Osteoblast (primary cell): ENCODE data around the gene ZNF320. TPM values are rescaled to one million over a fixed set of nuclear protein-coding genes. Genes with fewer than 3 reads are reported as not detected.
A peak's percentile ranks its signal among the peaks of the same experiment; 100 is the strongest.

Experiments used
- DNase-seq: peaks from one replicate; pipeline ENCODE4 v3.0.0; 2011; ENCODE audit warnings: low spot score, mixed read lengths; ENCODE audit not compliant: insufficient read length; ENCODE audit errors: missing footprints
- H2AFZ ChIP-seq: 2 replicates; pipeline ENCODE4 v1.6.0; 2011; ENCODE audit warnings: mild to moderate bottlenecking, low read length
- H3K27ac ChIP-seq: 2 replicates; pipeline ENCODE4 v1.5.1; 2011; ENCODE audit warnings: mild to moderate bottlenecking, low read depth, low read length, moderate library complexity
- H3K27me3 ChIP-seq: 2 replicates; pipeline ENCODE4 v1.6.0; 2012; ENCODE audit warnings: mild to moderate bottlenecking, control low read depth, inconsistent platforms, low read length, moderate library complexity; ENCODE audit not compliant: insufficient read depth
- H3K36me3 ChIP-seq: 2 replicates; pipeline ENCODE4 v1.5.1; 2011; ENCODE audit warnings: mild to moderate bottlenecking, low read length, control low read depth, moderate library complexity; ENCODE audit not compliant: insufficient read depth
- H3K4me1 ChIP-seq: 2 replicates; pipeline ENCODE4 v1.5.1; 2011; ENCODE audit warnings: mild to moderate bottlenecking, low read length, control low read depth, moderate library complexity; ENCODE audit not compliant: insufficient read depth
- H3K4me2 ChIP-seq: 2 replicates; pipeline ENCODE4 v1.6.0; 2011; ENCODE audit warnings: mild to moderate bottlenecking, low read length; ENCODE audit not compliant: insufficient read depth
- H3K4me3 ChIP-seq: fragments of 200-600 bp; sonication (generic); 3 replicates; pipeline ENCODE4 v1.5.1; 2012; ENCODE audit warnings: mild to moderate bottlenecking, low read length, inconsistent platforms; ENCODE audit not compliant: insufficient read depth
- H3K79me2 ChIP-seq: 2 replicates; pipeline ENCODE4 v1.6.0; 2012; ENCODE audit warnings: mild to moderate bottlenecking, low read length, control low read depth, inconsistent platforms; ENCODE audit not compliant: insufficient read depth
- H3K9me3 ChIP-seq: 2 replicates; pipeline ENCODE4 v1.5.1; 2011; ENCODE audit warnings: low read depth, low read length, control low read depth
- H4K20me1 ChIP-seq: 2 replicates; pipeline ENCODE4 v1.6.0; 2012; ENCODE audit warnings: mild to moderate bottlenecking, low read length, control low read depth; ENCODE audit not compliant: insufficient read depth
- total RNA-seq: library from RNA; depleted of rRNA; stranded (reverse); fragments of >200 nt; gene quantifications from 2 replicates; pipeline ENCODE4 v1.2.3, GENCODE V29; 2012
- TF ChIP-seq, protein P1 (sequence below): IDR thresholded peaks from 2 replicates; pipeline ENCODE4 v1.5.1; 2011; ENCODE audit warnings: mild to moderate bottlenecking, low read depth, low read length, moderate library complexity; ENCODE audit errors: extremely low read depth

The ZNF320 gene
- total RNA-seq, 1 donor: 11.2 TPM

DNA sequence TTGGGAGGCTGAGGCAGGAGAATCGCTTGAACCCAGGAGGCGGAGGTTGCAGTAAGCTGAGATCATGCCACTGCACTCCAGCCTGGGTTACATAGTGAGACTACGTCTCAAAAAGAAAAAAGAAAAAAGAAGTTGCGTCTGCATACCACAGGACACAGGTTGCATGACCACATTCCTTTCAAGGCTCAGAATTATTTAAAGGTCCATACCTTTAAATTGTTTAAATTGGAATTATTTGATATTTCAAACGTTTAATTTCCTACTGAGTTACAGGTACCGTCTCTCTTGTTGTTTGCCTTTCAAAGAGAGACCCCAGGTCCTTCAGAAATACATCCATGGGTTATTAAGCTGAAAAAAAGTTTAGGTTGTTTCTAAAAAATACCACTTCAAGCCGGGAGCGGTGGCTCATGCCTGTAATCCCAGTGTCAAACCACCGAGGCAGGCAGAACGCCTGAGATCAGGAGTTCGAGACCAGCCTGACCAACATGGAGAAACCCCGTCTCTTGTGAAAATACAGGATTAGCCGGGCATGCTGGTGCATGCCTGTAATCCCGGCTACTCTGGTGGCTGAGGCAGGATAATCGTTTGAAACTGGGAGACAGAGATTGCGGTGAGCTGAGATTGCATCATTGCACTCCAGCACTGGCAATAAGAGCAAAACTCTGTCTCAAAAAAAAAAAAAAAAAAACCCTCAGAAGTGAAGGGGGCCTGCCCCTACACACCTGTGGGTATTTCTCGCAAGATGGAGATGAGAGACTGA, 46.6 kb upstream of the ZNF320 start:
- Histone ChIP-seq H3K27me3 (no peaks in the 10 kb centered on the region), H3K4me1 (peaks cover 10% of the 10 kb centered on the region), H3K4me2 (no peak overlapping the region), H3K9me3 (peaks cover 3% of the 10 kb centered on the region), H3K36me3 (no peaks in the 10 kb centered on the region), H4K20me1 (no peaks in the 10 kb centered on the region), H2AFZ (no peak overlapping the region), H3K4me3 (no peak overlapping the region), H3K27ac (no peak overlapping the region), H3K79me2 (no peaks in the 10 kb centered on the region)
- DNase-seq: no peak
- TF ChIP-seq, protein P1, sequence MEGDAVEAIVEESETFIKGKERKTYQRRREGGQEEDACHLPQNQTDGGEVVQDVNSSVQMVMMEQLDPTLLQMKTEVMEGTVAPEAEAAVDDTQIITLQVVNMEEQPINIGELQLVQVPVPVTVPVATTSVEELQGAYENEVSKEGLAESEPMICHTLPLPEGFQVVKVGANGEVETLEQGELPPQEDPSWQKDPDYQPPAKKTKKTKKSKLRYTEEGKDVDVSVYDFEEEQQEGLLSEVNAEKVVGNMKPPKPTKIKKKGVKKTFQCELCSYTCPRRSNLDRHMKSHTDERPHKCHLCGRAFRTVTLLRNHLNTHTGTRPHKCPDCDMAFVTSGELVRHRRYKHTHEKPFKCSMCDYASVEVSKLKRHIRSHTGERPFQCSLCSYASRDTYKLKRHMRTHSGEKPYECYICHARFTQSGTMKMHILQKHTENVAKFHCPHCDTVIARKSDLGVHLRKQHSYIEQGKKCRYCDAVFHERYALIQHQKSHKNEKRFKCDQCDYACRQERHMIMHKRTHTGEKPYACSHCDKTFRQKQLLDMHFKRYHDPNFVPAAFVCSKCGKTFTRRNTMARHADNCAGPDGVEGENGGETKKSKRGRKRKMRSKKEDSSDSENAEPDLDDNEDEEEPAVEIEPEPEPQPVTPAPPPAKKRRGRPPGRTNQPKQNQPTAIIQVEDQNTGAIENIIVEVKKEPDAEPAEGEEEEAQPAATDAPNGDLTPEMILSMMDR: no peak

DNA sequence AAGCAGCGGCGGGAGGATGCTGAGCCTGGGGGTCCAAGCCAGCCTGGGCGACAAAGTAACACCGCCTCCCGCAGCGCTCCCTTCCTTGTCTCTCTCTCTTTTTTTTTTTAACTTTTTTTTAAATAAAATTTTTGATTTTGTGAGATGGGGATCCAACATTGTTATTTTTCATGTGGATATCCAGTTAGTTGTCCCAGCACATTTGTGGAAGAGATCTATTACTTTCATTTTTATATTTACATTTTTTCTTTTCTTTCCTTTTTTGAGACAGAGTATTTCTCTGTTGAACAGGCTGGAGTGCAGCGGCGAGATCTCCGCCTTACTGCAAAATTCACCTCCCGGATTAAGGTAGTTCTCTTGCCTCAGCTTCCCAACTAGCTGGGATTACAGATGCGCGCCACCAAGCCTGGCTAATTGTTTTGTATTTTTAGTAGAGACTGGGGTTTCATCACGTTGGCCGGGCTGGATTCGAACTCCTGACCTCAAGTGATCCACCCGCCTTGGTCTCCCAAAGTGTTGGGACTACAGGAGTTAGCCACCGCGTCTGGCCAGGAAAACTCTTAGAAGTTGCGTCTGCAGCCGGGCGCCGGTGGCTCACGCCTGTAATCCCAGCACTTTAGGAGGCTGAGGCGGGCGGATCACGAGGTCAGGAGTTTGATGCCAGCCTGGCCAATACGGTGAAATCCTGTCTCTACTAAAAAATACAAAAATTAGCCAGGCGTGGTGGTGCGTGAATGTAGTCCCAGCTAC, 45.9 kb upstream of the ZNF320 start:
- DNase-seq: no peak
- peak overlapping the region; percentile 90 for H3K4me3 ChIP-seq
- H3K79me2 ChIP-seq: no peaks in the 10 kb centered on the region
- H3K9me3 ChIP-seq: peaks cover 2% of the 10 kb centered on the region
- peak overlapping the region; percentile 82 for H2AFZ ChIP-seq
- no peaks in the 10 kb centered on the region for H4K20me1 ChIP-seq
- peaks cover 10% of the 10 kb centered on the region for H3K4me1 ChIP-seq
- peak overlapping the region; percentile 24 for H3K27ac ChIP-seq
- H3K36me3 ChIP-seq: no peaks in the 10 kb centered on the region
- no peaks in the 10 kb centered on the region for H3K27me3 ChIP-seq
- H3K4me2 ChIP-seq: peak overlapping the region; percentile 93
- TF ChIP-seq, protein P1: no peak

DNA sequence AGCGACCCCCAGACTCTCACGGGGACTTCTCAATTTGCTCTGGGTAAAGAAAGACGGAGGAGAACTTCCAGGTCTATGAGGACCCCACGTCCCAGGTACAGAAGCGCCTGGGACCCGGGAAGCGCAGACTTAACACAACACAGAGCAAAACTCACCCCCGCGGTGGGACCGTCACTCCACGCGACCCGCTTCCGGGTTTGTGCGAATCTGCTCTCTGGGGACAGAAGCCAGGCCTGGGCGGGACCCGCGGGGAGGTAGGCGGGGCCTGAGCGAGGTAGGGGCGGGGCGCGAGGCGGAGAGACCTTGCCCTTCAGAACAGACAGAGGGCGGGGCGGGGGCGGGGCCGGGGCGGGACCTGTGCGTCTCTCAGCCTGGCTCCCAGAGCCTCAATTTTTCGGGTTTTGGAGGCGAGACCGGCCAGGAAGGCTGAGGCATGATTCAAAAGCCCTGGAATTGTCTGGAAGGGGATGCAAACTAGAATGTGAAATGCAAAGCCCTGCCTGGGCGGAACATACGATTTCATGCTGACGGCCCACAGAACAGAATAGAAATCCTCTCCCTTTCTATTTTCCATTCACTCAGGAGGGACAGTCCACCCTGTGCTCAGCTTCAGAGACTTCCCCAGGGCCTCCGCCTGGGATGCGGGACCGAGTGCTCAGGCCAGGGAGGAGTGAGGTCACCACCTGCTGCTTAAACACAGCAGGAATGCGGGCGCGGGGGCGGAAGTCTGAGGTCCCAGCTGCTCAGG, 45.1 kb upstream of the ZNF320 start:
- Histone ChIP-seq H3K4me1 (peaks cover 10% of the 10 kb centered on the region), H3K27ac (peak overlapping the region; percentile 69), H3K4me3 (peak overlapping the region; percentile 90), H2AFZ (peak overlapping the region; percentile 98), H3K79me2 (no peaks in the 10 kb centered on the region), H3K9me3 (no peaks in the 10 kb centered on the region), H3K4me2 (peak overlapping the region; percentile 98), H4K20me1 (no peaks in the 10 kb centered on the region), H3K36me3 (no peaks in the 10 kb centered on the region), H3K27me3 (no peaks in the 10 kb centered on the region)
- TF ChIP-seq, protein P1: no peak
- DNase-seq: peak; percentile 74
